ENCODE data around the gene G6PC2.

DNA sequence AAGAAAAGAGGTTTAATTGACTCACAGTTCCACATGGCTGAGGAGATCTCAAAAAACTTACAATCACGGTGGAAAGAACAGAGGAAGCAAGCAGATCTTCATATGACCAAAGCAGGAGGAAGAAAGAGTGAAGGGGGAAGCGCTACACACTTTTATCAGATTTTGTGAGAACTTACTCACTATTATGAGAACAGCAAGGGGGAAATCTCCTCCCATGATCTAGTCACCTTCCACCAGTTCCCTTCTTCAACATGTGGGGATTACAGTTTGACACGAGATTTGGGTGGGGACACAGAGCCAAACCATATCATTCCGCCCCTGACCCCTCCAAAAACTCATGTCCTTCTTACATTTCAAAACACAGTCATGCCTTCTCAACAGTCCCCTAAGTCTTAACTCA lies 54.2 kb downstream of the G6PC2 start:
- TF ChIP-seq, protein P1, sequence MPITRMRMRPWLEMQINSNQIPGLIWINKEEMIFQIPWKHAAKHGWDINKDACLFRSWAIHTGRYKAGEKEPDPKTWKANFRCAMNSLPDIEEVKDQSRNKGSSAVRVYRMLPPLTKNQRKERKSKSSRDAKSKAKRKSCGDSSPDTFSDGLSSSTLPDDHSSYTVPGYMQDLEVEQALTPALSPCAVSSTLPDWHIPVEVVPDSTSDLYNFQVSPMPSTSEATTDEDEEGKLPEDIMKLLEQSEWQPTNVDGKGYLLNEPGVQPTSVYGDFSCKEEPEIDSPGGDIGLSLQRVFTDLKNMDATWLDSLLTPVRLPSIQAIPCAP (CRISPR knock-in tag; IDR thresholded peaks at IDR 0.05): no peak
- no peak for TF ChIP-seq TEAD4 (CRISPR knock-in tag; IDR thresholded peaks at IDR 0.05)
- TF ChIP-seq, protein P2, sequence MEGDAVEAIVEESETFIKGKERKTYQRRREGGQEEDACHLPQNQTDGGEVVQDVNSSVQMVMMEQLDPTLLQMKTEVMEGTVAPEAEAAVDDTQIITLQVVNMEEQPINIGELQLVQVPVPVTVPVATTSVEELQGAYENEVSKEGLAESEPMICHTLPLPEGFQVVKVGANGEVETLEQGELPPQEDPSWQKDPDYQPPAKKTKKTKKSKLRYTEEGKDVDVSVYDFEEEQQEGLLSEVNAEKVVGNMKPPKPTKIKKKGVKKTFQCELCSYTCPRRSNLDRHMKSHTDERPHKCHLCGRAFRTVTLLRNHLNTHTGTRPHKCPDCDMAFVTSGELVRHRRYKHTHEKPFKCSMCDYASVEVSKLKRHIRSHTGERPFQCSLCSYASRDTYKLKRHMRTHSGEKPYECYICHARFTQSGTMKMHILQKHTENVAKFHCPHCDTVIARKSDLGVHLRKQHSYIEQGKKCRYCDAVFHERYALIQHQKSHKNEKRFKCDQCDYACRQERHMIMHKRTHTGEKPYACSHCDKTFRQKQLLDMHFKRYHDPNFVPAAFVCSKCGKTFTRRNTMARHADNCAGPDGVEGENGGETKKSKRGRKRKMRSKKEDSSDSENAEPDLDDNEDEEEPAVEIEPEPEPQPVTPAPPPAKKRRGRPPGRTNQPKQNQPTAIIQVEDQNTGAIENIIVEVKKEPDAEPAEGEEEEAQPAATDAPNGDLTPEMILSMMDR (IDR thresholded peaks at IDR 0.05): no peak
- TF ChIP-seq, protein P3, sequence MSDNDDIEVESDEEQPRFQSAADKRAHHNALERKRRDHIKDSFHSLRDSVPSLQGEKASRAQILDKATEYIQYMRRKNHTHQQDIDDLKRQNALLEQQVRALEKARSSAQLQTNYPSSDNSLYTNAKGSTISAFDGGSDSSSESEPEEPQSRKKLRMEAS (CRISPR knock-in tag; IDR thresholded peaks at IDR 0.05): no peak
- TF ChIP-seq SMAD4 (CRISPR knock-in tag; IDR thresholded peaks at IDR 0.05): no peak
- no peak for TF ChIP-seq NFYB (CRISPR knock-in tag; conservative IDR thresholded peaks at IDR 0.05; ENCODE audit: low read depth)
- TF ChIP-seq GRHL2 (CRISPR knock-in tag; IDR thresholded peaks at IDR 0.05; ENCODE audit: insufficient replicate concordance, severe bottlenecking): no peak
- TF ChIP-seq, protein P4, sequence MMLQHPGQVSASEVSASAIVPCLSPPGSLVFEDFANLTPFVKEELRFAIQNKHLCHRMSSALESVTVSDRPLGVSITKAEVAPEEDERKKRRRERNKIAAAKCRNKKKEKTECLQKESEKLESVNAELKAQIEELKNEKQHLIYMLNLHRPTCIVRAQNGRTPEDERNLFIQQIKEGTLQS (CRISPR knock-in tag; conservative IDR thresholded peaks at IDR 0.05): no peak
- TF ChIP-seq, protein P5, sequence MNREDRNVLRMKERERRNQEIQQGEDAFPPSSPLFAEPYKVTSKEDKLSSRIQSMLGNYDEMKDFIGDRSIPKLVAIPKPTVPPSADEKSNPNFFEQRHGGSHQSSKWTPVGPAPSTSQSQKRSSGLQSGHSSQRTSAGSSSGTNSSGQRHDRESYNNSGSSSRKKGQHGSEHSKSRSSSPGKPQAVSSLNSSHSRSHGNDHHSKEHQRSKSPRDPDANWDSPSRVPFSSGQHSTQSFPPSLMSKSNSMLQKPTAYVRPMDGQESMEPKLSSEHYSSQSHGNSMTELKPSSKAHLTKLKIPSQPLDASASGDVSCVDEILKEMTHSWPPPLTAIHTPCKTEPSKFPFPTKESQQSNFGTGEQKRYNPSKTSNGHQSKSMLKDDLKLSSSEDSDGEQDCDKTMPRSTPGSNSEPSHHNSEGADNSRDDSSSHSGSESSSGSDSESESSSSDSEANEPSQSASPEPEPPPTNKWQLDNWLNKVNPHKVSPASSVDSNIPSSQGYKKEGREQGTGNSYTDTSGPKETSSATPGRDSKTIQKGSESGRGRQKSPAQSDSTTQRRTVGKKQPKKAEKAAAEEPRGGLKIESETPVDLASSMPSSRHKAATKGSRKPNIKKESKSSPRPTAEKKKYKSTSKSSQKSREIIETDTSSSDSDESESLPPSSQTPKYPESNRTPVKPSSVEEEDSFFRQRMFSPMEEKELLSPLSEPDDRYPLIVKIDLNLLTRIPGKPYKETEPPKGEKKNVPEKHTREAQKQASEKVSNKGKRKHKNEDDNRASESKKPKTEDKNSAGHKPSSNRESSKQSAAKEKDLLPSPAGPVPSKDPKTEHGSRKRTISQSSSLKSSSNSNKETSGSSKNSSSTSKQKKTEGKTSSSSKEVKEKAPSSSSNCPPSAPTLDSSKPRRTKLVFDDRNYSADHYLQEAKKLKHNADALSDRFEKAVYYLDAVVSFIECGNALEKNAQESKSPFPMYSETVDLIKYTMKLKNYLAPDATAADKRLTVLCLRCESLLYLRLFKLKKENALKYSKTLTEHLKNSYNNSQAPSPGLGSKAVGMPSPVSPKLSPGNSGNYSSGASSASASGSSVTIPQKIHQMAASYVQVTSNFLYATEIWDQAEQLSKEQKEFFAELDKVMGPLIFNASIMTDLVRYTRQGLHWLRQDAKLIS (CRISPR knock-in tag; IDR thresholded peaks at IDR 0.05; ENCODE audit: borderline replicate concordance): no peak
